ENCODE measurements around the gene DIP2A. TPM values are rescaled to one million over a fixed set of nuclear protein-coding genes. Genes with fewer than 3 reads are reported as not detected.

DIP2A gene
- total and polyA plus RNA-seq, 2 of the 13 experiments (the other 11 are each of a cell fraction or from before 2014, with no cell fraction given), result 18.5 to 37.6 TPM

- peak; percentile 90 for TF ChIP-seq MXI1 (IDR thresholded peaks at IDR 0.05; ENCODE audit: borderline replicate concordance, low read depth, low read length)
- TF ChIP-seq, protein P1, sequence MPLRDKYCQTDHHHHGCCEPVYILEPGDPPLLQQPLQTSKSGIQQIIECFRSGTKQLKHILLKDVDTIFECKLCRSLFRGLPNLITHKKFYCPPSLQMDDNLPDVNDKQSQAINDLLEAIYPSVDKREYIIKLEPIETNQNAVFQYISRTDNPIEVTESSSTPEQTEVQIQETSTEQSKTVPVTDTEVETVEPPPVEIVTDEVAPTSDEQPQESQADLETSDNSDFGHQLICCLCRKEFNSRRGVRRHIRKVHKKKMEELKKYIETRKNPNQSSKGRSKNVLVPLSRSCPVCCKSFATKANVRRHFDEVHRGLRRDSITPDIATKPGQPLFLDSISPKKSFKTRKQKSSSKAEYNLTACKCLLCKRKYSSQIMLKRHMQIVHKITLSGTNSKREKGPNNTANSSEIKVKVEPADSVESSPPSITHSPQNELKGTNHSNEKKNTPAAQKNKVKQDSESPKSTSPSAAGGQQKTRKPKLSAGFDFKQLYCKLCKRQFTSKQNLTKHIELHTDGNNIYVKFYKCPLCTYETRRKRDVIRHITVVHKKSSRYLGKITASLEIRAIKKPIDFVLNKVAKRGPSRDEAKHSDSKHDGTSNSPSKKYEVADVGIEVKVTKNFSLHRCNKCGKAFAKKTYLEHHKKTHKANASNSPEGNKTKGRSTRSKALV (CRISPR knock-in tag; IDR thresholded peaks at IDR 0.05), result peak; percentile 42; the same call in 1 of the 2 replicates
- TF ChIP-seq, protein P2, sequence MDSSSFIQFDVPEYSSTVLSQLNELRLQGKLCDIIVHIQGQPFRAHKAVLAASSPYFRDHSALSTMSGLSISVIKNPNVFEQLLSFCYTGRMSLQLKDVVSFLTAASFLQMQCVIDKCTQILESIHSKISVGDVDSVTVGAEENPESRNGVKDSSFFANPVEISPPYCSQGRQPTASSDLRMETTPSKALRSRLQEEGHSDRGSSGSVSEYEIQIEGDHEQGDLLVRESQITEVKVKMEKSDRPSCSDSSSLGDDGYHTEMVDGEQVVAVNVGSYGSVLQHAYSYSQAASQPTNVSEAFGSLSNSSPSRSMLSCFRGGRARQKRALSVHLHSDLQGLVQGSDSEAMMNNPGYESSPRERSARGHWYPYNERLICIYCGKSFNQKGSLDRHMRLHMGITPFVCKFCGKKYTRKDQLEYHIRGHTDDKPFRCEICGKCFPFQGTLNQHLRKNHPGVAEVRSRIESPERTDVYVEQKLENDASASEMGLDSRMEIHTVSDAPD (CRISPR knock-in tag; IDR thresholded peaks at IDR 0.05), result 0 out of 2 replicates have a peak, but pooled peaks have one; percentile 56
- TF ChIP-seq ZNF432 (CRISPR knock-in tag; IDR thresholded peaks at IDR 0.05; ENCODE audit: borderline replicate concordance), result no peak
- TF ChIP-seq HNRNPUL1 (IDR thresholded peaks at IDR 0.05; ENCODE audit: low read depth, low read length), result peak; percentile 67; the same call in 1 of the 2 replicates
- no peak; the same call in 1 of the 2 replicates for TF ChIP-seq ZNF709 (CRISPR knock-in tag; IDR thresholded peaks at IDR 0.05)
- peak; percentile 88; the same call in 1 of the 2 replicates for TF ChIP-seq ZFP91 (CRISPR knock-in tag; IDR thresholded peaks at IDR 0.05; ENCODE audit: borderline replicate concordance)
- no peak for TF ChIP-seq MIXL1 (CRISPR knock-in tag; IDR thresholded peaks at IDR 0.05)
- TF ChIP-seq, protein P3, sequence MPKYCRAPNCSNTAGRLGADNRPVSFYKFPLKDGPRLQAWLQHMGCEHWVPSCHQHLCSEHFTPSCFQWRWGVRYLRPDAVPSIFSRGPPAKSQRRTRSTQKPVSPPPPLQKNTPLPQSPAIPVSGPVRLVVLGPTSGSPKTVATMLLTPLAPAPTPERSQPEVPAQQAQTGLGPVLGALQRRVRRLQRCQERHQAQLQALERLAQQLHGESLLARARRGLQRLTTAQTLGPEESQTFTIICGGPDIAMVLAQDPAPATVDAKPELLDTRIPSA (CRISPR knock-in tag; IDR thresholded peaks at IDR 0.05; ENCODE audit: borderline replicate concordance), result no peak
- TF ChIP-seq HIVEP1 (CRISPR knock-in tag; IDR thresholded peaks at IDR 0.05), result peak; percentile 70; the same call in 1 of the 2 replicates
- TF ChIP-seq, protein P4, sequence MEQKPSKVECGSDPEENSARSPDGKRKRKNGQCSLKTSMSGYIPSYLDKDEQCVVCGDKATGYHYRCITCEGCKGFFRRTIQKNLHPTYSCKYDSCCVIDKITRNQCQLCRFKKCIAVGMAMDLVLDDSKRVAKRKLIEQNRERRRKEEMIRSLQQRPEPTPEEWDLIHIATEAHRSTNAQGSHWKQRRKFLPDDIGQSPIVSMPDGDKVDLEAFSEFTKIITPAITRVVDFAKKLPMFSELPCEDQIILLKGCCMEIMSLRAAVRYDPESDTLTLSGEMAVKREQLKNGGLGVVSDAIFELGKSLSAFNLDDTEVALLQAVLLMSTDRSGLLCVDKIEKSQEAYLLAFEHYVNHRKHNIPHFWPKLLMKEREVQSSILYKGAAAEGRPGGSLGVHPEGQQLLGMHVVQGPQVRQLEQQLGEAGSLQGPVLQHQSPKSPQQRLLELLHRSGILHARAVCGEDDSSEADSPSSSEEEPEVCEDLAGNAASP (CRISPR knock-in tag; IDR thresholded peaks at IDR 0.05; ENCODE audit: borderline replicate concordance), result no peak; the same call in 1 of the 2 replicates
- peak; percentile 32; the same call in 1 of the 2 replicates for TF ChIP-seq HCFC1 (IDR thresholded peaks at IDR 0.05; ENCODE audit: low read depth, low read length)
- TF ChIP-seq KAT7 (CRISPR knock-in tag; IDR thresholded peaks at IDR 0.05; ENCODE audit: borderline replicate concordance), result peak; percentile 73; the same call in 1 of the 2 replicates
- TF ChIP-seq U2AF2 (IDR thresholded peaks at IDR 0.05; ENCODE audit: low read depth, low read length), result no peak
- TF ChIP-seq MAZ (IDR thresholded peaks at IDR 0.05; ENCODE audit: borderline replicate concordance, low read depth, low read length), result peak; percentile 53
- peak; percentile 84 for TF ChIP-seq MAZ (CRISPR knock-in tag; IDR thresholded peaks at IDR 0.05; ENCODE audit: low read depth)
- 0 out of 2 replicates have a peak, but pooled peaks have one; percentile 78 for TF ChIP-seq ZNF264 (CRISPR knock-in tag; IDR thresholded peaks at IDR 0.05)
- TF ChIP-seq ZNF552 (CRISPR knock-in tag; IDR thresholded peaks at IDR 0.05; ENCODE audit: borderline replicate concordance), result 0 out of 2 replicates have a peak, but pooled peaks have one; percentile 53
- peak; percentile 13; the same call in 1 of the 2 replicates for TF ChIP-seq ZBTB43 (CRISPR knock-in tag; conservative IDR thresholded peaks at IDR 0.05)
- no peak for TF ChIP-seq FOSL1 (CRISPR knock-in tag; IDR thresholded peaks at IDR 0.05; ENCODE audit: borderline replicate concordance)
Observed at GRCh38 chr21:46458315-46459023, at the start of gene DIP2A (continued).

Measured in HepG2 (cell line).